HepG2 (cell line): ENCODE measurements around the gene STIM1. TPM values are rescaled to one million over a fixed set of nuclear protein-coding genes. Genes with fewer than 3 reads are reported as not detected.
"Not testable (repeated sequence)": the region's sequence is repeated elsewhere in the genome, so short reads cannot be mapped to it uniquely, and the experiment has no call there.

Source experiments
- ATAC-seq: fragments of 200-7000 bp; cut with Tn5 transposase; 3 replicates; pipeline ENCODE4 v1.9.1; 2020; ENCODE audit warnings: mild to moderate bottlenecking, moderate library complexity
- BruUV-seq: library from RNA; stranded (reverse); fragments of 400-500 nt; replicated peaks from 2 replicates; lab custom pipeline; 2021; lab: Mats Ljungman, UMichigan
- CTCF ChIA-PET: fragments of 300-600 bp; formaldehyde crosslinking; extraction: SDS; loops from one replicate; lab custom pipeline; 2021; ENCODE audit warnings: low total read pairs, inconsistent platforms, low intra/inter-chr PET ratio; lab: Yijun Ruan, JAX
- POLR2A ChIA-PET: fragments of 350-600 bp; sonication (Branson Sonifier 250); formaldehyde crosslinking; loops from one replicate; lab custom pipeline; 2020; ENCODE audit warnings: antibody characterized with exemption, inconsistent platforms; lab: Yijun Ruan, JAX
- DNase-seq: peaks from one replicate; pipeline ENCODE4 v3.0.0-alpha.2; 2015; ENCODE audit warnings: low spot score
- FAIRE-seq: peaks from 3 replicates; lab custom pipeline; 2011; peaks lifted over from hg19 to GRCh38; lab: Jason Lieb, UNC
- H2AFZ ChIP-seq: one replicate; pipeline ENCODE4 v1.6.1; 2011; ENCODE audit warnings: low read length, inconsistent platforms
- H3K27ac ChIP-seq: fragments of 300-600 bp; 3 replicates; pipeline ENCODE4 v1.8.0; 2011; ENCODE audit warnings: mixed run types, mild to moderate bottlenecking, mixed read lengths, low read length, inconsistent platforms; ENCODE audit not compliant: insufficient read depth; ENCODE audit errors: extremely low read length
- H3K27me3 ChIP-seq, 2 experiments: fragments of 200-600 bp in 1 of 2; 2 replicates in 1 of 2; 3 replicates in 1 of 2; pipeline versions ENCODE4 v1.6.0 to v1.8.0; 2011; ENCODE audit warnings: low read length in 2 of 2, mild to moderate bottlenecking in 2 of 2, moderate library complexity in 2 of 2, inconsistent platforms in 1 of 2; ENCODE audit not compliant: insufficient read depth in 2 of 2, control insufficient read depth in 1 of 2
- H3K36me3 ChIP-seq, 2 experiments: fragments of 200-600 bp in 1 of 2; replicated peaks in 1 of 2; 2 replicates in 1 of 2; 3 replicates in 1 of 2; pipeline versions ENCODE4 v1.5.1 to v1.8.0; 2011; ENCODE audit warnings: low read length in 2 of 2, inconsistent platforms in 1 of 2; ENCODE audit not compliant: insufficient read depth in 2 of 2, control insufficient read depth in 1 of 2
- H3K4me1 ChIP-seq: 2 replicates; pipeline ENCODE4 v1.5.1; 2012; ENCODE audit warnings: low read length, inconsistent platforms; ENCODE audit not compliant: insufficient read depth
- H3K4me2 ChIP-seq: 2 replicates; pipeline ENCODE4 v1.6.0; 2011; ENCODE audit warnings: low read depth, low read length, inconsistent platforms
- H3K4me3 ChIP-seq, 3 experiments: fragments of 200-600 bp in 1 of 3; sonication (generic), shearing (Covaris generic) in 1 of 3; replicated peaks in 1 of 3; 2 replicates each; pipeline ENCODE4 v1.5.1; 2011 to 2016; ENCODE audit warnings: low read length in 3 of 3, inconsistent platforms in 2 of 3, low read depth in 2 of 3, mild to moderate bottlenecking in 2 of 3, control low read depth in 1 of 3, mixed read lengths in 1 of 3; ENCODE audit not compliant: insufficient read depth in 1 of 3
- H3K79me2 ChIP-seq: one replicate; pipeline ENCODE4 v1.6.1; 2011; ENCODE audit warnings: low read length, inconsistent platforms; ENCODE audit not compliant: insufficient read depth
- H3K9ac ChIP-seq: 2 replicates; pipeline ENCODE4 v1.6.0; 2011; ENCODE audit warnings: mild to moderate bottlenecking, low read depth, low read length, inconsistent platforms; ENCODE audit not compliant: insufficient read depth
- H3K9me3 ChIP-seq: 2 replicates; pipeline ENCODE4 v1.5.1; 2012; ENCODE audit warnings: mild to moderate bottlenecking, low read length
- H4K20me1 ChIP-seq: 2 replicates; pipeline ENCODE4 v1.6.0; 2011; ENCODE audit warnings: inconsistent platforms, mild to moderate bottlenecking, low read length, moderate library complexity; ENCODE audit not compliant: insufficient read depth
- ZFP37 ChIP-seq: sonication (generic); formaldehyde crosslinking; IDR thresholded peaks from 2 replicates; pipeline ENCODE4 v1.4.0; 2020; ENCODE audit warnings: missing genetic modification reagents, borderline replicate concordance
- ZNF121 ChIP-seq: sonication (generic); formaldehyde crosslinking; IDR thresholded peaks from 2 replicates; pipeline ENCODE4 v1.5.0; 2020; ENCODE audit warnings: mild to moderate bottlenecking, missing genetic modification reagents
- ZNF652 ChIP-seq: IDR thresholded peaks from 2 replicates; pipeline ENCODE4 v1.6.1; 2016; ENCODE audit warnings: low read depth, borderline replicate concordance
- WGBS: methylation state at CpG from one replicate; pipeline ENCODE4 v1.1.6; 2017; ENCODE audit warnings: low lambda C conversion rate; 5-methylcytosine and 5-hydroxymethylcytosine counted together
- in situ Hi-C: cut with HindIII; loops from 2 replicates; pipeline ENCODE4 v1.10.0; 2017; ENCODE audit warnings: low pct_unique_long_range_greater_than_20kb; ENCODE audit not compliant: extremely low pct_ligation_motif_present
- intact Hi-C: fragments of 100-400 bp; cut with micrococcal nuclease; formaldehyde crosslinking; loops from one replicate; pipeline ENCODE4 v1.10.0; 2022; ENCODE audit not compliant: unreplicated experiment
- polyA plus RNA-seq, 8 experiments: library from polyadenylated mRNA; depleted of rRNA in 3 of 8; stranded (reverse) in 7 of 8; unstranded in 1 of 8; fragments of >200 nt; fragmentation: Illumina TruSeq in 4 of 8; extraction: Trizol in 4 of 8; gene quantifications; 2 replicates each; pipeline versions ENCODE4 v1.2.1 to v1.2.3, GENCODE V29; 2011 to 2016; ENCODE audit warnings: low read depth in 4 of 8, missing spikeins in 1 of 8, mixed read lengths in 1 of 8; ENCODE audit not compliant: insufficient read depth in 1 of 8
- total RNA-seq, 5 experiments: library from RNA; depleted of rRNA; stranded (reverse); fragments of >200 nt; fragmentation: Illumina TruSeq; extraction: Trizol; gene quantifications; 2 replicates each; pipeline ENCODE4 v1.2.3, GENCODE V29; 2016; ENCODE audit warnings: low read depth in 1 of 5
- TF ChIP-seq, protein P1 (sequence below): sonication (generic); formaldehyde crosslinking; IDR thresholded peaks from 2 replicates; pipeline ENCODE4 v1.9.0; 2021; ENCODE audit warnings: missing genetic modification reagents, mild to moderate bottlenecking, borderline replicate concordance

STIM1 gene
- total and polyA plus RNA-seq, 2 of the 13 experiments (the other 11 are each of a cell fraction or from before 2014, with no cell fraction given), result 19.2 to 28.5 TPM

DNA sequence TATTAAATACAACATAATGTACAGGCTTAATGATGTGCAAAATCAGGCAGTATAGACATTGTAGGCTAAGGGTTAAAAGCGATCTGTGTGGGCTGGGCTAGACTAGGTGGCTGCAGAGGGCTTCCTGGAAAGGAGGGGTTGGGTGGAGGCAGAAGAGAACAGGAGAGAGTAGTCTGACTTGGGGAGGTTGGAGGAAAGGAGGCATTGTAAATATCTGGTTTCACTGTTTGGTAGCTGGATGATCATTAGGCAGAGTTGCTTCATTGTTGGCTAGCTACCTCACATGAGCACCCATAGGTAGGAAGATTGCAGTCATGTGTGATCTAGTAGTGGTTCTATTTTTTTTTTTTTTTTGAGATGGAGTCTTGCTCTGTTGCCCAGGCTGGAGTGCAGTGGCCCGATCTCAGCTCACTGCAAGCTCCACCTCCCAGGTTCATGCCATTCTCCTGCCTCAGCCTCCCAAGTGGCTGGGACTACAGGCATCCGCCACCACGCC is 5.5 kb downstream of the STIM1 start:
- H3K9ac ChIP-seq, H3K27ac ChIP-seq, ATAC-seq, H3K36me3 ChIP-seq, BruUV-seq, CTCF ChIA-PET, intact Hi-C loops, in situ Hi-C loops, H3K4me3 ChIP-seq, H2AFZ ChIP-seq, H4K20me1 ChIP-seq, DNase-seq, H3K27me3 ChIP-seq, H3K9me3 ChIP-seq, FAIRE-seq: not testable (repeated sequence)
- POLR2A ChIA-PET, result interaction anchor here (0.6 kb wide), 1 partner anchor 44 kb away, joined by 3 read pairs; no protein-coding TSS in a partner anchor
- H3K4me1 ChIP-seq, result peaks cover 75% of the 10 kb centered on the region
- TF ChIP-seq ZNF121 (CRISPR knock-in tag) (peak; percentile 64), ZNF652 (peak; percentile 85)
- 88% methylated on average over 4 of the region's 4 CpGs for WGBS
- peak overlapping the region; percentile 18; the same call in 1 of the 2 replicates for H3K4me2 ChIP-seq
- H3K79me2 ChIP-seq, result peaks cover 95% of the 10 kb centered on the region

DNA sequence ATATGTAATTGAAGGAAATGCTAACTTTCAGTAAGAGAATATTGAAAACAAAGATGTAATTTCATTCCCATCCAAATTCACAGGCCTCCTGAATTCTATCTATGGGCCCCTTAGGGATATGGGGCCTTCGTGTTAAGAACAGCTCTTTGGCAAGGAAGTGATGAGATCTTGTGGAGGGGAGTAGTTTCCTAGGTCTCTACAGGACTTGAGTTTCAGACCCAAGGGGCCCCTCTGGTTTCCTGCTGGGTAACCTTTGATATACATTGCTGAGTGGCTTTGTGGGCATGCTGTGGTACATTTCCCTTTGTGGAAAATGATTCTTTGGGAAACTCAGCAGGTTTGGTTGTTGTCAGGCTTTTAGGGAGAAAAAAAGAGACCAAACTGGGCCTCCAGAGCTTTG is 6.2 kb downstream of the STIM1 start:
- Histone ChIP-seq H3K27ac (no peak overlapping the region), H3K4me1 (peaks cover 78% of the 10 kb centered on the region)
- CTCF ChIA-PET, result no interaction called here

More for the DNA sequence above, 6.2 kb downstream of the STIM1 start:
- intact Hi-C loops, result no loop called here
- WGBS, result 78% methylated on average over 1 of the region's 1 CpG
- no peak for FAIRE-seq
- DNase-seq, result no peak
- H3K4me2 ChIP-seq, result 0 out of 2 replicates have a peak overlapping the region, but pooled peaks have one; percentile 1
- TF ChIP-seq, protein P1, sequence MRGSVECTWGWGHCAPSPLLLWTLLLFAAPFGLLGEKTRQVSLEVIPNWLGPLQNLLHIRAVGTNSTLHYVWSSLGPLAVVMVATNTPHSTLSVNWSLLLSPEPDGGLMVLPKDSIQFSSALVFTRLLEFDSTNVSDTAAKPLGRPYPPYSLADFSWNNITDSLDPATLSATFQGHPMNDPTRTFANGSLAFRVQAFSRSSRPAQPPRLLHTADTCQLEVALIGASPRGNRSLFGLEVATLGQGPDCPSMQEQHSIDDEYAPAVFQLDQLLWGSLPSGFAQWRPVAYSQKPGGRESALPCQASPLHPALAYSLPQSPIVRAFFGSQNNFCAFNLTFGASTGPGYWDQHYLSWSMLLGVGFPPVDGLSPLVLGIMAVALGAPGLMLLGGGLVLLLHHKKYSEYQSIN (CRISPR knock-in tag), result no peak
- no peak for TF ChIP-seq ZFP37
- no peaks in the 10 kb centered on the region for H4K20me1 ChIP-seq
- no peak overlapping the region for H2AFZ ChIP-seq
- no TSS peak for BruUV-seq
- in situ Hi-C loops, result no loop called here
- no peaks in the 10 kb centered on the region for H3K27me3 ChIP-seq
- ATAC-seq, result no peak
- peaks cover 92% of the 10 kb centered on the region for H3K79me2 ChIP-seq
- POLR2A ChIA-PET, result no interaction called here
- H3K9ac ChIP-seq, result no peak overlapping the region
- H3K9me3 ChIP-seq, result no peaks in the 10 kb centered on the region
- H3K36me3 ChIP-seq, result no peaks in the 10 kb centered on the region
- H3K4me3 ChIP-seq, result no peak overlapping the region
